LNCAP (cell line): ENCODE data around the gene DCAF8.

Source experiments
- CTCF ChIP-seq: fragments of 450-650 bp; IDR thresholded peaks from 2 replicates; pipeline ENCODE4 v1.5.1; 2017; ENCODE audit warnings: mild to moderate bottlenecking

DCAF8 gene

GRCh38 chr1:160192234-160192633 is 70.1 kb downstream of the DCAF8 start:
- no peak for TF ChIP-seq CTCF

- no peak for TF ChIP-seq CTCF
Measured at GRCh38 chr1:160191756-160192155, 70.6 kb downstream of the DCAF8 start.

- TF ChIP-seq CTCF = no peak
Measured at GRCh38 chr1:160189649-160190625, 72.4 kb downstream of the DCAF8 start, which contains the start of gene CASQ1. Gene CASQ1, plus strand, starts transcription at chr1:160190575. Its CDS starts 177 bp downstream, at chr1:160190752.

GRCh38 chr1:160188341-160188740 is 74.0 kb downstream of the DCAF8 start:
- no peak for TF ChIP-seq CTCF

GRCh38 chr1:160187407-160187806 is 74.9 kb downstream of the DCAF8 start:
- TF ChIP-seq CTCF = no peak

- no peak for TF ChIP-seq CTCF
Measured at GRCh38 chr1:160186729-160187128, 75.6 kb downstream of the DCAF8 start.

- TF ChIP-seq CTCF = no peak
Measured at GRCh38 chr1:160186246-160186645, 76.1 kb downstream of the DCAF8 start.
